ENCODE results near the gene TNIP1. TPM values are rescaled to one million over a fixed set of nuclear protein-coding genes. Genes with fewer than 3 reads are reported as not detected.

The TNIP1 gene
- total and polyA plus RNA-seq, 7 experiments from 2014 or later = 28.9 to 234 (median 125) TPM

DNA sequence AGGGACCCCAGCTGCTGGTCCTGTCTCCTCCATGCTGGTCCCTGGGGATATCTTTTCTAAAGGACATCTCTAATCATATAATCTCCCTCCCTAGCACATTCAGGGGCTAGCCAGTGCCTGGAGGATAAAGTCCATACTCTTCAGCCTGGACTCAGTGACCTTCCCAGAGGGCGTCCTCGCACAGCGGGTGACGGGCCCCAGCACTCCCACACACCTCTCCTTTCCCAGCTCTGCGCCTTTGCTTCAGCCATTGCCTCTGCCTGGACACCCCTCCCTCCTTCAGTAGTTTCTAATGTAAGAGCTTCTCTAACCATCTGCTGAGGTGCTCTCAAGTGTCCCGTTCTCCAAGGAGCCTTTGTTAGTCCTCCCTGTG lies 15.2 kb upstream of the TNIP1 start:
- Mint-ChIP-seq H3K9me3 (no peaks in the 10 kb centered on the region), H3K36me3 (peaks cover 5 to 38% (median 5%) of the 10 kb centered on the region in 5 donors), H3K4me3 (peak overlapping the region in 4 of 10 donors; percentile 3 to 73 (median 35)), H3K4me1 (peaks cover 64 to 98% (median 82%) of the 10 kb centered on the region in 7 donors), H3K27ac (peak overlapping the region; percentile 71 to 90 (median 84)), H3K27me3 (no peaks in the 10 kb centered on the region)
- Histone ChIP-seq H3K36me3 (ENCODE audit: control insufficient read depth in 2 of 3, insufficient read depth in 3 of 3, low read length in 3 of 3) (peaks cover 0 to 11% (median 0%) of the 10 kb centered on the region in 3 experiments), H3K27me3 (ENCODE audit: control insufficient read depth in 2 of 2, insufficient read depth in 2 of 2, low read length in 2 of 2) (no peaks in the 10 kb centered on the region), H3K4me1 (ENCODE audit: control insufficient read depth in 2 of 2, insufficient read depth in 2 of 2, low read length in 2 of 2) (peaks cover 31 to 53% of the 10 kb centered on the region in 2 donors), H3K27ac (ENCODE audit: low read depth, low read length) (peak overlapping the region; percentile 53), H3K9me3 (ENCODE audit: control insufficient read depth in 2 of 3, low read length in 3 of 3) (no peaks in the 10 kb centered on the region), H3K4me3 (ENCODE audit: low read length) (no peak overlapping the region)
- ATAC-seq (no peak), DNase-seq (no peak)
- intact Hi-C loops (cut with micrococcal nuclease) = loop anchor here (5.0 kb wide), 2 partner anchors 34 to 44 kb away; no protein-coding TSS in a partner anchor
- ChIA-PET CTCF (interaction anchor here (1.6 to 1.8 kb wide), 2 partner anchors 19 to 44 kb away, joined by 5 to 8 read pairs; no protein-coding TSS in a partner anchor), POLR2A (interaction anchor here (0.6 to 1.2 kb wide), 5 partner anchors 9 to 128 kb away, joined by 3 to 5 read pairs (median 3); partner anchors contain the start of genes CCDC69 and TNIP1)

DNA sequence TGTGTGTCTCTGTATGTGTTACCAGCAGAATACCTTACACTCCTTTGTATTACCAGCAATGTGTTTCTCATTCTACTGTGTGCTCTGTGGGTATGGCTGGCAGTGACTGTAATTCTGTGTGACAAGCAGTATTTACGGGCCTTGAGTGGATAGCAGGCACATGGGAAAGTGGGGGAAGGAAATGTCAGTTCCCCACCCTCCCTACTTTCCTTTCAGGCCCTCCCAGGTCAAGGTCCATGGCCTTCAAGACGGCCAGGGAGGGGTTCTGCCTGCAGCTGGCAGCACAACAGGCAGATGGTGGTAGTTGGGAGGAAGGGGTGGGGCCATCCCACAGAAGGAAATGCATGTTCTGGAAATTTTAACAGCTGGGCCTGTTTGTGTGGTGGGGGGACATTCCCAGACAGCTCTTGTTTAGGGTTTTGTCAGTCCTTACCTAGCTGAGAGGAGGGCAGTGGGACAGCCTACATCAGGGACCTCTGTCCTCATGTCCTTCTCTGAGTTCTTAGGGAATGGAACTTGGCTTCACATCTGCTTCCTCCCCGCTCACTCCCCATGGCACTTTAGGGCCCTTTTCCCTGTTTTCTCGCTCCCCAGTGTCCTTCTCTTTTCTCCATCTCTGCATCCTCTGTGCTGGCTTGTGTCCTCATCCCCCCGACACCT lies 14.6 kb upstream of the TNIP1 start:
- Histone ChIP-seq H3K4me1 (ENCODE audit: control insufficient read depth in 2 of 2, insufficient read depth in 2 of 2, low read length in 2 of 2) (peaks cover 31 to 53% of the 10 kb centered on the region in 2 donors), H3K27me3 (ENCODE audit: control insufficient read depth in 2 of 2, insufficient read depth in 2 of 2, low read length in 2 of 2) (no peaks in the 10 kb centered on the region)

DNA sequence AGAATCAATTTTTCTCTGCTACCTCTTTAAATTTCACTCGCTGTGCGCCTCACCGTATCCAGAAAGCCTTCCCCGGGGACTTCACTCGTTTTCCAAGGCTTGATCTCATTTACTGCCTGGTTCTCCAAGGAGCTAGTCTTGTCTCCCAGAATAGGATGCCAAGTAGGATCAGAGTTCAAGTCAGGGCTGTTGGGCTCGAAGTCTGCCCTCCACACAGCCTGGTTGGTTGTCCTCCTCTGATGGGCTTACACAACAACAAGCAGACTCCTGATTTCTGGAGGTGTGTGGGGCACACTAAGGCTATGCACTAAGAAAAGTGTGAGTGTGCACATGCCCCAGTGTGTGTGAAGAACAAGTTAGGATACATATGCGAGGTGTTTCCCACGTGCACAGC lies 14.0 kb upstream of the TNIP1 start:
- intact Hi-C loops (cut with micrococcal nuclease) = loop anchor here (1.0 to 5.0 kb wide), 6 partner anchors 8 to 56 kb away; partner anchors contain the start of gene TNIP1 (in 2 of the 2)
- H3K4me1 ChIP-seq (ENCODE audit: control insufficient read depth in 2 of 2, insufficient read depth in 2 of 2, low read length in 2 of 2) = peaks cover 31 to 53% of the 10 kb centered on the region in 2 donors

More for the DNA sequence above, 14.6 kb upstream of the TNIP1 start:
- intact Hi-C loops (cut with micrococcal nuclease) = loop anchor here (1.0 to 5.0 kb wide), 5 partner anchors 8 to 55 kb away; partner anchors contain the start of gene TNIP1 (in 1 of the 2)
- H3K36me3 Mint-ChIP-seq = peaks cover 1 to 34% (median 1%) of the 10 kb centered on the region in 5 donors
- Histone ChIP-seq H3K4me3 (ENCODE audit: low read length) (no peak overlapping the region), H3K36me3 (ENCODE audit: control insufficient read depth in 2 of 3, insufficient read depth in 3 of 3, low read length in 3 of 3) (peaks cover 0 to 6% (median 0%) of the 10 kb centered on the region in 3 experiments), H3K9me3 (ENCODE audit: control insufficient read depth in 2 of 3, low read length in 3 of 3) (no peaks in the 10 kb centered on the region), H3K27ac (ENCODE audit: low read depth, low read length) (peak overlapping the region; percentile 53)
- H3K4me3 Mint-ChIP-seq = peak overlapping the region in 4 of 10 donors; percentile 3 to 73 (median 35)
- no peaks in the 10 kb centered on the region for H3K27me3 Mint-ChIP-seq
- peak overlapping the region; percentile 71 to 90 (median 86) for H3K27ac Mint-ChIP-seq
- ChIA-PET CTCF (interaction anchor here (1.6 to 1.8 kb wide), 2 partner anchors 20 to 44 kb away, joined by 5 to 8 read pairs; no protein-coding TSS in a partner anchor), POLR2A (interaction anchor here (1.0 to 1.2 kb wide), 4 partner anchors 14 to 128 kb away, joined by 3 to 5 read pairs (median 4); partner anchors contain the start of genes CCDC69 and TNIP1)
- no peaks in the 10 kb centered on the region for H3K9me3 Mint-ChIP-seq
- peaks cover 62 to 98% (median 79%) of the 10 kb centered on the region in 7 donors for H3K4me1 Mint-ChIP-seq
- DNase-seq (no peak), ATAC-seq (no peak)

DNA sequence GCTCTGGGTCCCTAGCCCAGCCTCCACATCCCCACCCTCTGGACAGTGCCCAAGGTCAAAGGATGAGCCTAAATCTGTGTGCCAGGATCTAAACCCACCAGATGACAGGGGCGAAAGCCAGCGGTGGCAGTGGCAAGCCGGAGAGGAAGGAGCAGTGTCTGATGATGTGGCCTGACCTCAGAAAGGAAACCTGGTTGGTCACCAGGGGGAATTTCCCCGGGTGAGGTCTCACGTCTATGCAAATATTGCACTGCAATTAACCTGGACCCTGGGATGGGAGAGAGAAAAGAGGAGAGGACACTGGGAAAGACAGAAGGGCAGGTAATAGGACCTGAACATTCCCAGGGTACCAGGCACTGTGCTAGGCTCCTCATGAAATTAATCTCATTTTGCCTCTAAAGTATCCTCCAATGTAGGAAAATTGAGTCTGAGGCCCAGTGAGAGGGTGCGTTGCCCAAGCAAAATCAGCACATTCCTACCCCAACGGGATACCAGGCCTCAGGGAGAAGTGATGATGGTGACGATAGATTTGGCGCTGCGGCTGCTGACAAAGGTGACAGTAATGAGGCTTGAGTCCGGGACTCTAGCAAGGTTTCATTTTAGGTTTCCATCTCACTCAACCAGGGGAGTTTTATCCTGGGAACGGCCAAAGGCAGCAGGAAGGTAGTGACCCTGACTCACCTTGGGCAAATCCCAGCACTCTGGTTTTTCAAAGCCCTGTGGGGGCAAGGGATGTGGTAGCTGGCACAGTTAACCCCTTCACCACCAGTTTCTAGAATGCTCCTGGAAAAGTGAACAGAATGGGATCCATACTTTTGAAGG lies 13.4 kb upstream of the TNIP1 start:
- CTCF ChIA-PET = no interaction called here
- no peaks in the 10 kb centered on the region for H3K36me3 ChIP-seq (ENCODE audit: control insufficient read depth in 2 of 3, insufficient read depth in 3 of 3, low read length in 3 of 3)
- H3K4me1 Mint-ChIP-seq = peaks cover 51 to 86% (median 69%) of the 10 kb centered on the region in 7 donors
- DNase-seq = peak in 2 of 9 donors; percentile 31 to 73
- POLR2A ChIA-PET = interaction anchor here (1.0 to 2.1 kb wide), 4 partner anchors 11 to 21 kb away, joined by 3 to 9 read pairs (median 4); no protein-coding TSS in a partner anchor
- peaks cover 0 to 26% (median 0%) of the 10 kb centered on the region in 5 donors for H3K36me3 Mint-ChIP-seq
- H3K9me3 ChIP-seq (ENCODE audit: control insufficient read depth in 2 of 3, low read length in 3 of 3) = no peaks in the 10 kb centered on the region
- peak overlapping the region; percentile 26 for H3K27ac ChIP-seq (ENCODE audit: low read depth, low read length)
- no peaks in the 10 kb centered on the region for H3K27me3 ChIP-seq (ENCODE audit: control insufficient read depth in 2 of 2, insufficient read depth in 2 of 2, low read length in 2 of 2)
- H3K9me3 Mint-ChIP-seq = no peaks in the 10 kb centered on the region
- no peak overlapping the region for H3K4me3 ChIP-seq (ENCODE audit: low read length)
- H3K4me3 Mint-ChIP-seq = peak overlapping the region; percentile 7 to 73 (median 47)
- intact Hi-C loops (cut with micrococcal nuclease) = loop anchor here (1.0 to 2.0 kb wide), 3 partner anchors 13 to 57 kb away; partner anchors contain the start of gene TNIP1 (in 2 of the 2)
- peak overlapping the region; percentile 38 to 90 (median 84) for H3K27ac Mint-ChIP-seq
- H3K27me3 Mint-ChIP-seq = no peaks in the 10 kb centered on the region
- peak; percentile 74 for ATAC-seq
- H3K4me1 ChIP-seq (ENCODE audit: control insufficient read depth in 2 of 2, insufficient read depth in 2 of 2, low read length in 2 of 2) = peaks cover 31 to 53% of the 10 kb centered on the region in 2 donors

More for the DNA sequence above, 14.0 kb upstream of the TNIP1 start:
- H3K4me3 Mint-ChIP-seq = peak overlapping the region in 4 of 10 donors; percentile 18 to 73 (median 46)
- DNase-seq (no peak), ATAC-seq (no peak)
- Histone ChIP-seq H3K9me3 (ENCODE audit: control insufficient read depth in 2 of 3, low read length in 3 of 3) (no peaks in the 10 kb centered on the region), H3K27me3 (ENCODE audit: control insufficient read depth in 2 of 2, insufficient read depth in 2 of 2, low read length in 2 of 2) (no peaks in the 10 kb centered on the region), H3K36me3 (ENCODE audit: control insufficient read depth in 2 of 3, insufficient read depth in 3 of 3, low read length in 3 of 3) (no peaks in the 10 kb centered on the region), H3K27ac (ENCODE audit: low read depth, low read length) (peak overlapping the region; percentile 53), H3K4me3 (ENCODE audit: low read length) (no peak overlapping the region)
- peak overlapping the region in 8 of 9 donors; percentile 51 to 90 (median 82) for H3K27ac Mint-ChIP-seq
- no peaks in the 10 kb centered on the region for H3K9me3 Mint-ChIP-seq
- ChIA-PET CTCF (interaction anchor here (1.8 kb wide), 1 partner anchor 21 kb away, joined by 5 read pairs; no protein-coding TSS in a partner anchor), POLR2A (interaction anchor here (1.0 kb wide), 1 partner anchor 13 kb away, joined by 4 read pairs; no protein-coding TSS in a partner anchor)
- H3K4me1 Mint-ChIP-seq = peaks cover 57 to 92% (median 75%) of the 10 kb centered on the region in 7 donors
- H3K27me3 Mint-ChIP-seq = no peaks in the 10 kb centered on the region
- peaks cover 0 to 31% (median 0%) of the 10 kb centered on the region in 5 donors for H3K36me3 Mint-ChIP-seq

DNA sequence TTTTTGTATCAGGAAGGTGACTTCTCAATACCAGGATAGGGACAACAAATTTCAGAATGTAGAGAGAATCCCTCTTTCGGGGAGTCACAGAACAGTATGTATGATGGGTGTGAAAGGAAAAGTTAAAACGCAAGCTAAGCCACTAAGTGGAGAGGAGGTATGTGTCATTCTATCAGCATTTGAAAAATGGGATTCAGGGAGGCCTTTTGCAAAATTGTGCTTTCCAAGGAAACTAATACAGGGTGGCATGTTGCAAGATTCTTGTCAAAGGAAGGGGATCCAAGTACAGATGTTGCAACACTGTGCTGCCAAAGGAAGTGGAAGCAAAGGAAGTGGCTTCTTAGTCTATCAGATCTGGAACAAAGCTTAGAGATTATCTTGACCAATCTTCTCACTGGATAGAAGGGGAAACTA lies 12.6 kb upstream of the TNIP1 start:
- no peaks in the 10 kb centered on the region for H3K27me3 Mint-ChIP-seq
- peaks cover 31 to 45% of the 10 kb centered on the region in 2 donors for H3K4me1 ChIP-seq (ENCODE audit: control insufficient read depth in 2 of 2, insufficient read depth in 2 of 2, low read length in 2 of 2)
- intact Hi-C loops (cut with micrococcal nuclease) = no loop called here
- H3K9me3 ChIP-seq (ENCODE audit: control insufficient read depth in 2 of 3, low read length in 3 of 3) = no peaks in the 10 kb centered on the region
- H3K27me3 ChIP-seq (ENCODE audit: control insufficient read depth in 2 of 2, insufficient read depth in 2 of 2, low read length in 2 of 2) = no peaks in the 10 kb centered on the region
- peaks cover 43 to 80% (median 65%) of the 10 kb centered on the region in 7 donors for H3K4me1 Mint-ChIP-seq
- CTCF ChIA-PET = interaction anchor here (0.6 to 0.9 kb wide), 2 partner anchors 22 to 71 kb away, joined by 3 to 5 read pairs; no protein-coding TSS in a partner anchor
- POLR2A ChIA-PET = interaction anchor here (0.7 to 2.1 kb wide), 6 partner anchors 10 to 91 kb away, joined by 3 to 9 read pairs (median 4); partner anchors contain the start of gene TNIP1
- ATAC-seq = peak; percentile 29
- H3K27ac Mint-ChIP-seq = peak overlapping the region; percentile 38 to 90 (median 84)
- peak overlapping the region in 9 of 10 donors; percentile 7 to 73 (median 49) for H3K4me3 Mint-ChIP-seq
- no peak overlapping the region for H3K4me3 ChIP-seq (ENCODE audit: low read length)
- no peak overlapping the region for H3K27ac ChIP-seq (ENCODE audit: low read depth, low read length)
- no peaks in the 10 kb centered on the region for H3K36me3 ChIP-seq (ENCODE audit: control insufficient read depth in 2 of 3, insufficient read depth in 3 of 3, low read length in 3 of 3)
- peaks cover 0 to 20% (median 0%) of the 10 kb centered on the region in 5 donors for H3K36me3 Mint-ChIP-seq
- DNase-seq = no peak
- peaks cover 0 to 1% (median 0%) of the 10 kb centered on the region in 11 donors for H3K9me3 Mint-ChIP-seq

Data from naive thymus-derived CD4-positive, alpha-beta T cell (primary cell).